ENCODE data around the gene SPP1.

- TF ChIP-seq CTCF (IDR thresholded peaks at IDR 0.05) = no peak
- TF ChIP-seq POLR2A (IDR thresholded peaks at IDR 0.05) = no peak
Observed at GRCh38 chr4:88015659-88016295, 40.3 kb downstream of the SPP1 start.
